Thoracic aorta (tissue), 2 donors: Measurements from ENCODE around the gene SEC24C. TPM values are rescaled to one million over a fixed set of nuclear protein-coding genes. Genes with fewer than 3 reads are reported as not detected.

Experiments
- ATAC-seq: fragments of 150-250 bp; one replicate; pipeline ENCODE4 v1.8.0; 2017; ENCODE audit warnings: low read depth; ENCODE audit not compliant: insufficient number of reproducible peaks, low FRiP score
- DNase-seq: peaks from one replicate; pipeline ENCODE4 v3.0.0-alpha.2; 2020; ENCODE audit warnings: low spot score
- H3K27ac ChIP-seq, 2 donors: fragments of 200-600 bp; sonication (generic); 1 replicate in 1 of 2; 2 replicates in 1 of 2; pipeline ENCODE4 v1.5.1; 2016; ENCODE audit warnings: mild to moderate bottlenecking in 2 of 2, moderate library complexity in 2 of 2
- H3K27me3 ChIP-seq: fragments of 200-600 bp; sonication (generic); replicated peaks from 2 replicates; pipeline ENCODE4 v1.6.0; 2016; ENCODE audit warnings: mild to moderate bottlenecking; ENCODE audit not compliant: insufficient read depth
- H3K36me3 ChIP-seq: fragments of 200-600 bp; sonication (generic); one replicate; pipeline ENCODE4 v1.5.1; 2016
- H3K4me1 ChIP-seq, 2 donors: fragments of 200-600 bp; sonication (generic); 1 replicate in 1 of 2; 2 replicates in 1 of 2; pipeline versions ENCODE4 v1.5.1 to v1.6.0; 2016; ENCODE audit warnings: low read depth in 2 of 2, mild to moderate bottlenecking in 1 of 2; ENCODE audit not compliant: control insufficient read depth in 1 of 2
- H3K4me3 ChIP-seq: fragments of 200-600 bp; sonication (generic); 2 replicates; pipeline ENCODE4 v1.5.1; 2016; ENCODE audit warnings: mild to moderate bottlenecking
- H3K9me3 ChIP-seq: fragments of 200-600 bp; sonication (generic); 2 replicates; pipeline ENCODE4 v1.5.1; 2016
- CTCF ChIP-seq: fragments of 200-600 bp; sonication (generic); IDR thresholded peaks from one replicate; pipeline ENCODE4 v1.5.1; 2019; ENCODE audit warnings: antibody characterized with exemption
- total RNA-seq, 2 donors: library from RNA; depleted of rRNA; stranded (reverse); fragments of >200 nt; gene quantifications; one replicate each; pipeline versions ENCODE4 v1.1.0 to v1.2.3, GENCODE V29; 2016

The SEC24C gene
- total RNA-seq, 2 donors from 2014 or later = 55.7 to 80.1 TPM

- Histone ChIP-seq H3K27ac (no peak overlapping the region), H3K4me1 (peaks cover 7 to 18% of the 10 kb centered on the region in 2 donors), H3K36me3 (peaks cover 69% of the 10 kb centered on the region), H3K27me3 (no peaks in the 10 kb centered on the region), H3K4me3 (no peak overlapping the region), H3K9me3 (no peaks in the 10 kb centered on the region)
- no peak for DNase-seq
- TF ChIP-seq CTCF = no peak
- ATAC-seq = no peak
Observed at GRCh38 chr10:73768881-73769280, 24.7 kb downstream of the SEC24C start.

DNA sequence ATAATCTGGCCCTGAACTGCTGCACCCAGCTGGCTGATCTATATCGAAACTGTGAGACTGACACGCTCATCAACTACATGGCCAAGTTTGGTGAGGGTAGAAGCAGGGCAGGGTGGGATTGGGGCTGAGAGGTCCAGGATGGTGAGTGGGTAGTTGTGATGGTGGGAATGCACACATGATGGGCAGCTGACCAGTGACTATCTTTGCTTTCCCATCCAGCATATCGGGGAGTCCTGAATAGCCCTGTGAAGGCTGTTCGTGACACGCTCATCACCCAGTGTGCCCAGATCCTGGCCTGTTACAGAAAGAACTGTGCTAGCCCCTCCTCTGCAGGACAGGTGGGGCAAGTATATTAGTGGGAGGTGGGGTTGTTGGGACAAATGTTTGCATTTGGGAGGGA lies 25.2 kb downstream of the SEC24C start:
- H3K9me3 ChIP-seq = no peaks in the 10 kb centered on the region
- TF ChIP-seq CTCF = no peak
- H3K4me3 ChIP-seq = no peak overlapping the region
- DNase-seq (no peak), ATAC-seq (no peak)
- H3K27me3 ChIP-seq = no peaks in the 10 kb centered on the region
- peaks cover 64% of the 10 kb centered on the region for H3K36me3 ChIP-seq
- H3K27ac ChIP-seq = no peak overlapping the region
- H3K4me1 ChIP-seq = peaks cover 13 to 23% of the 10 kb centered on the region in 2 donors

GRCh38 chr10:73771722-73772280 lies 27.6 kb downstream of the SEC24C start:
- peak overlapping the region; percentile 93 for H3K4me3 ChIP-seq
- DNase-seq (no peak), ATAC-seq (peak; percentile 8)
- peaks cover 28 to 38% of the 10 kb centered on the region in 2 donors for H3K4me1 ChIP-seq
- H3K27ac ChIP-seq = peak overlapping the region; percentile 92 to 96
- H3K9me3 ChIP-seq = no peaks in the 10 kb centered on the region
- no peaks in the 10 kb centered on the region for H3K27me3 ChIP-seq
- H3K36me3 ChIP-seq = peaks cover 40% of the 10 kb centered on the region
- TF ChIP-seq CTCF = no peak

GRCh38 chr10:73772281-73773151 lies 28.3 kb downstream of the SEC24C start:
- DNase-seq = peak; percentile 61
- peaks cover 36% of the 10 kb centered on the region for H3K36me3 ChIP-seq
- H3K4me3 ChIP-seq = peak overlapping the region; percentile 93
- peaks cover 28 to 38% of the 10 kb centered on the region in 2 donors for H3K4me1 ChIP-seq
- no peaks in the 10 kb centered on the region for H3K27me3 ChIP-seq
- peak; percentile 71 for ATAC-seq
- H3K9me3 ChIP-seq = no peaks in the 10 kb centered on the region
- H3K27ac ChIP-seq = peak overlapping the region; percentile 92 to 96
- TF ChIP-seq CTCF = no peak

GRCh38 chr10:73773152-73773879 lies 29.1 kb downstream of the SEC24C start:
- peaks cover 28 to 38% of the 10 kb centered on the region in 2 donors for H3K4me1 ChIP-seq
- peak overlapping the region; percentile 92 to 96 for H3K27ac ChIP-seq
- peak overlapping the region; percentile 93 for H3K4me3 ChIP-seq
- TF ChIP-seq CTCF = no peak
- ATAC-seq (no peak), DNase-seq (no peak)
- peaks cover 31% of the 10 kb centered on the region for H3K36me3 ChIP-seq
- no peaks in the 10 kb centered on the region for H3K9me3 ChIP-seq
- no peaks in the 10 kb centered on the region for H3K27me3 ChIP-seq
